MM.1S (cell line): ENCODE measurements around the gene CREBBP.

Source experiments
- DNase-seq: peaks from one replicate; pipeline ENCODE4 v3.0.0-alpha.2; 2015
- H2AFZ ChIP-seq: fragments of 300-600 bp; sonication (generic); 2 replicates; pipeline ENCODE4 v1.6.0; 2016; ENCODE audit warnings: antibody characterized with exemption, low read length
- H3F3A ChIP-seq: fragments of 300-600 bp; sonication (generic); 2 replicates; pipeline ENCODE4 v1.6.1; 2016; ENCODE audit warnings: mild to moderate bottlenecking, antibody characterized with exemption, low read length, moderate library complexity, mixed read lengths; ENCODE audit not compliant: insufficient read depth
- H3K27ac ChIP-seq: fragments of 300-600 bp; sonication (generic); 2 replicates; pipeline ENCODE4 v1.5.1; 2016; ENCODE audit warnings: mild to moderate bottlenecking, low read length
- H3K27me3 ChIP-seq: fragments of 300-600 bp; sonication (generic); replicated peaks from 2 replicates; pipeline ENCODE4 v1.6.0; 2016; ENCODE audit warnings: low read length; ENCODE audit not compliant: insufficient read depth
- H3K36me3 ChIP-seq: fragments of 300-600 bp; sonication (generic); replicated peaks from 2 replicates; pipeline ENCODE4 v1.6.1; 2016; ENCODE audit warnings: mild to moderate bottlenecking, low read length, mixed read lengths; ENCODE audit not compliant: insufficient read depth
- H3K4me1 ChIP-seq: fragments of 300-600 bp; sonication (generic); 2 replicates; pipeline ENCODE4 v1.6.1; 2016; ENCODE audit warnings: low read length, mixed read lengths
- H3K4me2 ChIP-seq: fragments of 300-600 bp; sonication (generic); 2 replicates; pipeline ENCODE4 v1.6.0; 2016; ENCODE audit warnings: low read depth, low read length
- H3K4me3 ChIP-seq: fragments of 300-600 bp; sonication (generic); 2 replicates; pipeline ENCODE4 v1.5.1; 2016; ENCODE audit warnings: low read length, mixed read lengths
- H3K79me2 ChIP-seq: fragments of 300-600 bp; sonication (generic); 2 replicates; pipeline ENCODE4 v1.6.1; 2016; ENCODE audit warnings: mixed run types, low read length, mixed read lengths
- H3K9ac ChIP-seq: fragments of 300-600 bp; sonication (generic); 2 replicates; pipeline ENCODE4 v1.6.1; 2016; ENCODE audit warnings: low read length, mixed read lengths
- H3K9me2 ChIP-seq: fragments of 300-600 bp; sonication (generic); replicated peaks from 2 replicates; pipeline ENCODE4 v1.6.1; 2016; ENCODE audit warnings: mild to moderate bottlenecking, low read length, mixed read lengths; ENCODE audit not compliant: insufficient read depth
- H3K9me3 ChIP-seq: fragments of 300-600 bp; sonication (generic); replicated peaks from 2 replicates; pipeline ENCODE4 v1.6.1; 2016; ENCODE audit warnings: mild to moderate bottlenecking, low read length, mixed read lengths; ENCODE audit not compliant: insufficient read depth
- H4K20me1 ChIP-seq: fragments of 300-600 bp; sonication (generic); 2 replicates; pipeline ENCODE4 v1.6.1; 2016; ENCODE audit warnings: mild to moderate bottlenecking, low read length, moderate library complexity, mixed read lengths; ENCODE audit not compliant: insufficient read depth
- EZH2 ChIP-seq: fragments of 300-600 bp; sonication (generic); optimal IDR thresholded peaks from 2 replicates; pipeline ENCODE3; 2017; ENCODE audit warnings: low read depth, mild to moderate bottlenecking, antibody characterized with exemption, low read length, mixed read lengths
- EZH2phosphoT487 ChIP-seq: fragments of 300-600 bp; sonication (generic); IDR thresholded peaks from 2 replicates; pipeline ENCODE4 v1.6.1; 2018; ENCODE audit warnings: antibody characterized with exemption, low read length
- TF ChIP-seq, protein P1 (sequence below): fragments of 300-600 bp; sonication (generic); IDR thresholded peaks from 2 replicates; pipeline ENCODE4 v1.5.1; 2016; ENCODE audit warnings: antibody characterized with exemption, low read length, mixed read lengths

The CREBBP gene

GRCh38 chr16:3677994-3678393 lies 202.5 kb downstream of the CREBBP start:
- Histone ChIP-seq H3K4me1 (no peaks in the 10 kb centered on the region), H3K9me3 (no peaks in the 10 kb centered on the region), H3K9me2 (no peaks in the 10 kb centered on the region), H3K27me3 (no peaks in the 10 kb centered on the region), H3K9ac (no peak overlapping the region), H2AFZ (no peak overlapping the region), H4K20me1 (no peaks in the 10 kb centered on the region), H3F3A (no peaks in the 10 kb centered on the region), H3K4me3 (no peak overlapping the region), H3K27ac (no peak overlapping the region), H3K4me2 (no peak overlapping the region), H3K79me2 (no peaks in the 10 kb centered on the region; the same call in 1 of the 2 replicates), H3K36me3 (peaks cover 5% of the 10 kb centered on the region)
- TF ChIP-seq, protein P1, sequence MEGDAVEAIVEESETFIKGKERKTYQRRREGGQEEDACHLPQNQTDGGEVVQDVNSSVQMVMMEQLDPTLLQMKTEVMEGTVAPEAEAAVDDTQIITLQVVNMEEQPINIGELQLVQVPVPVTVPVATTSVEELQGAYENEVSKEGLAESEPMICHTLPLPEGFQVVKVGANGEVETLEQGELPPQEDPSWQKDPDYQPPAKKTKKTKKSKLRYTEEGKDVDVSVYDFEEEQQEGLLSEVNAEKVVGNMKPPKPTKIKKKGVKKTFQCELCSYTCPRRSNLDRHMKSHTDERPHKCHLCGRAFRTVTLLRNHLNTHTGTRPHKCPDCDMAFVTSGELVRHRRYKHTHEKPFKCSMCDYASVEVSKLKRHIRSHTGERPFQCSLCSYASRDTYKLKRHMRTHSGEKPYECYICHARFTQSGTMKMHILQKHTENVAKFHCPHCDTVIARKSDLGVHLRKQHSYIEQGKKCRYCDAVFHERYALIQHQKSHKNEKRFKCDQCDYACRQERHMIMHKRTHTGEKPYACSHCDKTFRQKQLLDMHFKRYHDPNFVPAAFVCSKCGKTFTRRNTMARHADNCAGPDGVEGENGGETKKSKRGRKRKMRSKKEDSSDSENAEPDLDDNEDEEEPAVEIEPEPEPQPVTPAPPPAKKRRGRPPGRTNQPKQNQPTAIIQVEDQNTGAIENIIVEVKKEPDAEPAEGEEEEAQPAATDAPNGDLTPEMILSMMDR: no peak
- TF ChIP-seq EZH2: no peak
- TF ChIP-seq EZH2phosphoT487: no peak
- no peak for DNase-seq

DNA sequence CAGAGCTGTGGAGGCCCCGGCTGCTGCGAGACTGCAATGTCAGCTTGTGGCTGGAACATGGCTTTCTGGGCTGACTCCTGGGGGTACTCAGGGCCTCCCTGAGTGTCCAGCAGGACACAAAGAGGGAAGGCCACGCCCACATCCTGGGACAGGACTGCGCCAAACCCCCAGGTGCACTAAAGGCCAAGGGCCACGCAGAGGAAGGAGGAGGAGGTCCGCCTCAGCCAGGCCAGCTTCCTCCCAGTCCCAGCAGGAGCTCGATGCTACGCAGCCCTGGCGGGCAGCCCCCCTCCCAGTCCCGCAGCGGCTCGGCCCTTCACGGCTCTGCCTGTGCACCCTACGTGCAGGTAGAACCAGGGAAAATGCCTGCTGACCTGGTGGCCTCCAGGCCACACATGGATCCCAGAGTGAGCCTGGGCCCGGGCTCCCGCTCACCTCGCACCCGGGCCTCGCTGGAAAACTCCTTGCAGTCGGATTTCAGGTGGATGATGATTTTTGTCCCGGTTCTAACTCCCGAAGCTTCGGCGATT lies 204.8 kb downstream of the CREBBP start:
- H3K27ac ChIP-seq: no peak overlapping the region
- H3F3A ChIP-seq: no peaks in the 10 kb centered on the region
- H3K36me3 ChIP-seq: no peaks in the 10 kb centered on the region; the same call in 1 of the 2 replicates
- no peak overlapping the region for H2AFZ ChIP-seq
- no peaks in the 10 kb centered on the region for H3K27me3 ChIP-seq
- H3K9me2 ChIP-seq: no peaks in the 10 kb centered on the region
- no peak overlapping the region for H3K9ac ChIP-seq
- H3K9me3 ChIP-seq: no peaks in the 10 kb centered on the region
- no peaks in the 10 kb centered on the region for H4K20me1 ChIP-seq
- DNase-seq: no peak
- H3K4me1 ChIP-seq: no peaks in the 10 kb centered on the region
- no peak overlapping the region for H3K4me3 ChIP-seq
- TF ChIP-seq, protein P1: no peak
- TF ChIP-seq EZH2: no peak
- no peak for TF ChIP-seq EZH2phosphoT487
- H3K4me2 ChIP-seq: no peak overlapping the region
- H3K79me2 ChIP-seq: no peaks in the 10 kb centered on the region
